K562 (cell line): ENCODE measurements around the gene RUFY2. TPM values are rescaled to one million over a fixed set of nuclear protein-coding genes. Genes with fewer than 3 reads are reported as not detected.

Source experiments
- ATAC-seq: fragments of 200-7000 bp; cut with Tn5 transposase; 3 replicates; pipeline ENCODE4 v1.9.1; 2020; ENCODE audit warnings: moderate library complexity
- BruUV-seq: library from RNA; stranded (reverse); fragments of 400-500 nt; replicated peaks from 2 replicates; lab custom pipeline; 2021; lab: Mats Ljungman, UMichigan
- CTCF ChIA-PET: fragments of 300-600 bp; formaldehyde crosslinking; extraction: SDS; loops from one replicate; lab custom pipeline; 2021; ENCODE audit warnings: low intra/inter-chr PET ratio; lab: Yijun Ruan, JAX
- POLR2A ChIA-PET: fragments of 300-600, 350-650 bp; sonication (Branson Sonifier 250); formaldehyde crosslinking; extraction: SDS; loops from one replicate; lab custom pipeline; 2021; ENCODE audit warnings: antibody characterized with exemption, inconsistent platforms; lab: Yijun Ruan, JAX
- DNase-seq, 4 experiments: peaks; one replicate each; pipeline versions ENCODE4 v3.0.0 to v3.0.0-alpha.2; 2011 to 2018; ENCODE audit warnings: low spot score in 3 of 4, mixed read lengths in 3 of 4; ENCODE audit errors: extremely low read depth in 1 of 4
- FAIRE-seq: peaks from 2 replicates; lab custom pipeline; 2011; peaks lifted over from hg19 to GRCh38; lab: Jason Lieb, UNC
- H2AFZ ChIP-seq: 2 replicates; pipeline ENCODE4 v1.6.0; 2011; ENCODE audit warnings: low read depth, low read length, control low read depth, inconsistent platforms
- H3K27ac ChIP-seq: fragments of 200-600 bp; 3 replicates; pipeline ENCODE4 v1.8.0; 2011; ENCODE audit warnings: low read depth, mild to moderate bottlenecking, control low read depth, inconsistent platforms, low read length, moderate library complexity, mixed read lengths; ENCODE audit errors: extremely low read depth
- H3K27me3 ChIP-seq, 2 experiments: fragments of 300-600 bp in 1 of 2; 2 replicates in 1 of 2; 3 replicates in 1 of 2; pipeline versions ENCODE4 v1.6.0 to v1.8.0; 2011; ENCODE audit warnings: inconsistent platforms in 2 of 2, low read length in 2 of 2, mild to moderate bottlenecking in 1 of 2, mixed read lengths in 1 of 2, moderate library complexity in 1 of 2; ENCODE audit not compliant: control insufficient read depth in 2 of 2, insufficient read depth in 2 of 2
- H3K36me3 ChIP-seq: fragments of 300-600 bp; 3 replicates; pipeline ENCODE4 v1.8.0; 2011; ENCODE audit warnings: mild to moderate bottlenecking, low read length, inconsistent platforms; ENCODE audit not compliant: control insufficient read depth, insufficient read depth
- H3K4me1 ChIP-seq, 2 experiments: fragments of 200-600 bp in 1 of 2; replicated peaks in 1 of 2; 2 replicates in 1 of 2; 3 replicates in 1 of 2; pipeline versions ENCODE4 v1.5.1 to v1.8.0; 2011; ENCODE audit warnings: inconsistent platforms in 2 of 2, low read length in 2 of 2, mild to moderate bottlenecking in 1 of 2, mixed read lengths in 1 of 2, moderate library complexity in 1 of 2; ENCODE audit not compliant: control insufficient read depth in 2 of 2, insufficient read depth in 2 of 2
- H3K4me2 ChIP-seq: 2 replicates; pipeline ENCODE4 v1.6.1; 2011; ENCODE audit warnings: low read length, control low read depth, inconsistent platforms, mixed read lengths; ENCODE audit not compliant: insufficient read depth
- H3K4me3 ChIP-seq: fragments of 200-600 bp; sonication (generic), shearing (Covaris generic); 2 replicates; pipeline ENCODE4 v1.5.1; 2016; ENCODE audit warnings: control low read depth, inconsistent platforms
- H3K79me2 ChIP-seq: fragments of 200-600 bp; 3 replicates; pipeline ENCODE4 v1.8.0; 2011; ENCODE audit warnings: low read length, inconsistent platforms; ENCODE audit not compliant: control insufficient read depth, insufficient read depth
- H3K9ac ChIP-seq, 2 experiments: 2 replicates each; pipeline versions ENCODE4 v1.6.0 to v1.6.1; 2011; ENCODE audit warnings: low read depth in 2 of 2, low read length in 2 of 2, control low read depth in 1 of 2, inconsistent platforms in 1 of 2, mild to moderate bottlenecking in 1 of 2, mixed read lengths in 1 of 2; ENCODE audit not compliant: insufficient read depth in 1 of 2
- H3K9me1 ChIP-seq: one replicate; pipeline ENCODE4 v1.6.0; 2011; ENCODE audit warnings: inconsistent platforms, mild to moderate bottlenecking, low read length, moderate library complexity; ENCODE audit not compliant: control insufficient read depth, insufficient read depth
- H3K9me3 ChIP-seq: replicated peaks from 2 replicates; pipeline ENCODE4 v1.5.1; 2011; ENCODE audit warnings: low read depth, low read length, inconsistent platforms; ENCODE audit not compliant: control insufficient read depth, insufficient read depth
- H4K20me1 ChIP-seq: replicated peaks from 2 replicates; pipeline ENCODE4 v1.6.1; 2011; ENCODE audit warnings: low read length, inconsistent platforms, mixed read lengths; ENCODE audit not compliant: control insufficient read depth, insufficient read depth
- BRD4 ChIP-seq: fragments of 200-600 bp; sonication (generic); IDR thresholded peaks from 2 replicates; pipeline ENCODE4 v1.6.1; 2017; ENCODE audit warnings: inconsistent platforms
- DDX20 ChIP-seq: fragments of 450-650 bp; IDR thresholded peaks from 2 replicates; pipeline ENCODE4 v1.6.1; 2016; ENCODE audit warnings: missing genetic modification characterization, low read depth, mild to moderate bottlenecking, missing compliant biosample characterization, moderate library complexity
- ETV6 ChIP-seq, 3 experiments: fragments of 150-350 bp in 1 of 3; sonication (generic) in 1 of 3; formaldehyde crosslinking in 1 of 3; IDR thresholded peaks; 2 replicates each; pipeline versions ENCODE4 v1.6.1 to v1.8.0; 2014 to 2022; ENCODE audit warnings: borderline replicate concordance in 2 of 3, low read depth in 2 of 3, antibody characterized with exemption in 1 of 3, low read length in 1 of 3, mild to moderate bottlenecking in 1 of 3, missing genetic modification reagents in 1 of 3
- NCOA6 ChIP-seq: fragments of 450-650 bp; IDR thresholded peaks from 2 replicates; pipeline ENCODE4 v1.6.1; 2017; ENCODE audit warnings: mild to moderate bottlenecking
- NFRKB ChIP-seq: fragments of 450-650 bp; IDR thresholded peaks from 2 replicates; pipeline ENCODE4 v1.6.1; 2016; ENCODE audit warnings: low read depth
- NFYB ChIP-seq: IDR thresholded peaks from 2 replicates; pipeline ENCODE4 v1.6.1; 2011; ENCODE audit warnings: mild to moderate bottlenecking, moderate library complexity; ENCODE audit not compliant: insufficient read length; ENCODE audit errors: extremely low read depth
- PHF20 ChIP-seq: fragments of 450-650 bp; IDR thresholded peaks from 2 replicates; pipeline ENCODE4 v1.6.1; 2018; ENCODE audit not compliant: partially characterized antibody
- RCOR1 ChIP-seq, 2 experiments: IDR thresholded peaks; 2 replicates each; pipeline ENCODE4 v1.6.1; 2012; ENCODE audit warnings: low read depth in 2 of 2, low read length in 2 of 2, borderline replicate concordance in 1 of 2, improper control_type of control experiment in 1 of 2
- ZNF217 ChIP-seq: sonication (generic); formaldehyde crosslinking; IDR thresholded peaks from 2 replicates; pipeline ENCODE4 v1.8.0; 2022; ENCODE audit warnings: mild to moderate bottlenecking, missing genetic modification reagents
- ZNF224 ChIP-seq: sonication (generic); formaldehyde crosslinking; IDR thresholded peaks from 2 replicates; pipeline ENCODE4 v1.8.0; 2022; ENCODE audit warnings: mild to moderate bottlenecking, missing genetic modification reagents
- ZNF324 ChIP-seq: fragments of 250-450 bp; sonication (Bioruptor Pico); IDR thresholded peaks from 2 replicates; pipeline ENCODE4 v1.4.0; 2020; ENCODE audit warnings: mild to moderate bottlenecking
- ZNF584 ChIP-seq: fragments of 200-800 bp; sonication (Bioruptor generic); IDR thresholded peaks from 2 replicates; pipeline ENCODE4 v1.6.1; 2016; ENCODE audit warnings: low read depth, mild to moderate bottlenecking, missing genetic modification characterization, missing compliant biosample characterization
- ZNF655 ChIP-seq: fragments of 250-450 bp; sonication (Bioruptor Pico); IDR thresholded peaks from 2 replicates; pipeline ENCODE4 v1.5.0; 2021
- ZNF77 ChIP-seq: fragments of 250-450 bp; sonication (Bioruptor Pico); IDR thresholded peaks from 2 replicates; pipeline ENCODE4 v1.5.0; 2020
- WGBS: fragments of 100-300 bp; shearing (Covaris generic); methylation state at CpG from one replicate; pipeline ENCODE4 v1.1.6; 2016; ENCODE audit warnings: low coverage, mixed read lengths; ENCODE audit not compliant: insufficient coverage; ENCODE audit errors: missing lambda C conversion rate; 5-methylcytosine and 5-hydroxymethylcytosine counted together
- in situ Hi-C: fragments of 300-500 bp; cut with MboI; formaldehyde crosslinking; loops from 4 replicates; pipeline ENCODE4 v1.15.0; 2018; ENCODE audit warnings: inconsistent platforms, mixed read lengths
- intact Hi-C: fragments of 100-400 bp; cut with micrococcal nuclease; formaldehyde crosslinking; loops from 2 replicates; pipeline ENCODE4 v1.14.2; 2022
- polyA plus RNA-seq, 8 experiments: library from polyadenylated mRNA; depleted of rRNA in 4 of 8; stranded (reverse) in 5 of 8; unstranded in 3 of 8; fragments of >200 nt; fragmentation: Nextera tagmentation in 2 of 8; fragmentation: Illumina TruSeq in 1 of 8; extraction: Ambion mirVana in 2 of 8; extraction: Trizol in 1 of 8; gene quantifications; 2 replicates each; pipeline versions ENCODE4 v1.2.1 to v1.2.3, GENCODE V29; 2011 to 2014; ENCODE audit warnings: inconsistent platforms in 1 of 8, missing spikeins in 1 of 8
- total RNA-seq, 7 experiments: library from RNA; depleted of rRNA in 6 of 7; stranded (reverse); fragments of >200 nt in 6 of 7; fragmentation: Illumina TruSeq in 2 of 7; extraction: Trizol in 2 of 7; gene quantifications; 2 replicates each; pipeline versions ENCODE4 v1.2.1 to v1.2.3, GENCODE V29; 2011 to 2021; ENCODE audit warnings: low replicate concordance in 1 of 7

Gene RUFY2
- total and polyA plus RNA-seq, 9 of the 15 experiments (the other 6 are each of a cell fraction or from before 2014, with no cell fraction given) = 3.7 to 20.1 (median 12.6) TPM

DNA sequence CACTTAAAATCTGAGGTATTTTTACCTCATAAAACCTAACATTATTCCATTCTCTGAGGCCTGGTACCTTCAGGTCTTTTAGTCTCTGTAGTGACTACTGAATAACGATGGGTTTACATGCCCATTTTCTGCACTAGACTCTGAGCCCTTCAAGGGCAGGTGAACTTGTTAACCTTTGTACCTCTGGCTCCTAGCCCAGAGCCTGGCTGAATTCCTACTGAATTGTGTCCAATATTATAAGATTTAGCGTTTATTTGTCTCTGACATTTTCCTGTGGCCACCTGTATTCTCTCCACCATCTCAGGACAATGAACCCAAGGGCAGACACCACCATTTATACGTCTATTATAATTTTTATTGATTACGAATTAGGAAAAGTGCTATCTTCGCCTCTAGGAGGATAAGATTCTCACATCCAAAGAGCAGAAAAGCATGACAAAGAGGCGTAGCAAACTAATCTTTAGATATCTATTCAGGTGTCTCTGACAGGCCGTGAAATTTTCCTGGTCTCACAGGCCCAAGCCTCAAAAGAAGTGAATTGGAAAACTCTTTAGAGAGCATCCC is 103.1 kb downstream of the RUFY2 start (continued):
- TF ChIP-seq NFYB (no peak), PHF20 (no peak)

DNA sequence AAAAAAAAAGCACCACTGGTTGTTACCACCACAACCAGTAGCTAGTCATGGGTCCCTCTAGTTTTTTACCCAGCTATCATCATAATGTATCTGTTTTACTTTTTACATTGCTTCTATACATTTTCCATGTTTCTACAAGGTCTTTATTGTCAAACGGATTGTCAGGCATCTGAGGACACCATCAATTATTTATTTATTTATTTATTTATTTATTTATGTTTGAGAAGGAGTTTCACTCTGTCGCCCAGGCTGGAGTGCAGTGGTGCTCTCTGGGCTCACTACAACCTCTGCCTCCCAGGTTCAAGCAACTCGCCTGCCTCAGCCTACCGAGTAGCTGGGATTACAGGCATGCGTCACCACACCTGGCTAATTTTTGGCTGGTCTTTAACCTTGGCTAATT is 104.2 kb downstream of the RUFY2 start:
- Histone ChIP-seq H3K36me3 (no peaks in the 10 kb centered on the region), H3K79me2 (no peaks in the 10 kb centered on the region), H4K20me1 (no peaks in the 10 kb centered on the region)
- intact Hi-C loops = loop anchor here (1.0 to 5.0 kb wide), 4 partner anchors 91 to 515 kb away; no protein-coding TSS in a partner anchor
- POLR2A ChIA-PET = interaction anchor here (1.1 kb wide), 1 partner anchor 29 kb away, joined by 4 read pairs; the partner anchor contains the start of genes HNRNPH3 and PBLD
- no peak for TF ChIP-seq NCOA6
- TF ChIP-seq ZNF655 = no peak
- no peak for TF ChIP-seq ZNF77
- no peak for TF ChIP-seq NFRKB
- TF ChIP-seq ZNF584 = no peak
- no peak for TF ChIP-seq ZNF324 (CRISPR knock-in tag)
- TF ChIP-seq BRD4 = no peak
- TF ChIP-seq ZNF217 (CRISPR knock-in tag) = no peak
- TF ChIP-seq RCOR1 (IDR thresholded peaks at IDR 0.05; ENCODE audit: borderline replicate concordance in 1 of 2, low read depth in 2 of 2, low read length in 2 of 2) = no peak
- no peak for TF ChIP-seq ETV6 (IDR thresholded peaks at IDR 0.05; ENCODE audit: borderline replicate concordance in 1 of 2, low read depth in 2 of 2, low read length in 1 of 2)
- no peak for TF ChIP-seq ETV6 (CRISPR knock-in tag; IDR thresholded peaks at IDR 0.05; ENCODE audit: borderline replicate concordance)
- TF ChIP-seq DDX20 (tag) = no peak
- no peak for TF ChIP-seq ZNF224
- TF ChIP-seq, all 486 proteins: peak for 0
- BruUV-seq = no TSS peak
- Histone ChIP-seq H3K4me3 (no peak overlapping the region), H3K9me1 (no peaks in the 10 kb centered on the region), H2AFZ (no peak overlapping the region), H3K27me3 (no peaks in the 10 kb centered on the region), H3K9ac (no peak overlapping the region), H3K27ac (no peak overlapping the region), H3K4me2 (no peak overlapping the region), H3K4me1 (no peaks in the 10 kb centered on the region), H3K9me3 (no peaks in the 10 kb centered on the region)
- WGBS = 46% methylated on average over 5 of the region's 5 CpGs
- DNase-seq (no peak), ATAC-seq (no peak), FAIRE-seq (no peak)
- in situ Hi-C loops = loop anchor here (5.0 to 10.0 kb wide), 3 partner anchors 91 to 518 kb away; no protein-coding TSS in a partner anchor
- CTCF ChIA-PET = interaction anchor here (0.6 to 1.8 kb wide), 3 partner anchors 91 to 451 kb away, joined by 3 to 11 read pairs (median 4); no protein-coding TSS in a partner anchor
